Loucy (cell line): Measurements from ENCODE around the gene ZNF571.

Experiments used
- CTCF ChIP-seq: fragments of 200-600 bp; sonication (generic); conservative IDR thresholded peaks from 2 replicates; pipeline ENCODE4 v1.5.1; 2014; ENCODE audit warnings: mild to moderate bottlenecking, antibody characterized with exemption, low read length
- EZH2phosphoT487 ChIP-seq: fragments of 200-600 bp; IDR thresholded peaks from 2 replicates; pipeline ENCODE4 v1.6.1; 2018; ENCODE audit warnings: antibody characterized with exemption, mild to moderate bottlenecking, moderate library complexity, borderline replicate concordance

GRCh38 chr19:37572203-37572602 lies 22.4 kb downstream of the ZNF571 start:
- no peak for TF ChIP-seq CTCF
- no peak for TF ChIP-seq EZH2phosphoT487
